Measurements from ENCODE around the gene MYOM1.
"Not testable (repeated sequence)": the region's sequence is repeated elsewhere in the genome, so short reads cannot be mapped to it uniquely, and the experiment has no call there.

MYOM1 gene

DNA sequence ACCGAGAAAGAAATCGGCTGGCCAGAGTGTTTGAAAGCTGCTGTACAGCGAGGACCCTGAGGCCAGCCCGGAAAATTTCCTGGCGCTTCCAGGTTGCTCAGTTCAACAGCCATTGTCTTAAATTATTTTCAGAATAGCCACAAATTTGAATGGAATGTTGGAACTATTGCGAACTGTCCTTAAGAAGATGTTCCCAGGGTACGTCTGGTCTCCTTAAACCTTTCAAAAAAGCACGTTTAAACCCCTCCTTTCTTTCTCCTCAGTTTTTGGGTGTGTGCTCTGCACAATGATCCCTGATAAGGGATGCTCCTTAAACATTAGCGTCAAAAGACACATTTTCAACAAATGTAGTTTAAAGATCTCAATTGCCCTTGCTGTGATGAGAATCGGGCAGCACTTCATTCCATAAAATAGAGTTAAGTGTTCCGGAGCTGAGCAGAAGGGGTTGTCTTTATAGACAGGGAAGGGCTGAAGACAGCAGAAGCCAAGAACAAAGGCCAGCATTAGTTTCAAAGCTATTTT lies 192.3 kb downstream of the MYOM1 start:
- DNase-seq (ENCODE audit: low read depth): no peak
- no peak overlapping the region for H3K4me3 ChIP-seq (ENCODE audit: low read depth, low read length)
- TF ChIP-seq, protein P1, sequence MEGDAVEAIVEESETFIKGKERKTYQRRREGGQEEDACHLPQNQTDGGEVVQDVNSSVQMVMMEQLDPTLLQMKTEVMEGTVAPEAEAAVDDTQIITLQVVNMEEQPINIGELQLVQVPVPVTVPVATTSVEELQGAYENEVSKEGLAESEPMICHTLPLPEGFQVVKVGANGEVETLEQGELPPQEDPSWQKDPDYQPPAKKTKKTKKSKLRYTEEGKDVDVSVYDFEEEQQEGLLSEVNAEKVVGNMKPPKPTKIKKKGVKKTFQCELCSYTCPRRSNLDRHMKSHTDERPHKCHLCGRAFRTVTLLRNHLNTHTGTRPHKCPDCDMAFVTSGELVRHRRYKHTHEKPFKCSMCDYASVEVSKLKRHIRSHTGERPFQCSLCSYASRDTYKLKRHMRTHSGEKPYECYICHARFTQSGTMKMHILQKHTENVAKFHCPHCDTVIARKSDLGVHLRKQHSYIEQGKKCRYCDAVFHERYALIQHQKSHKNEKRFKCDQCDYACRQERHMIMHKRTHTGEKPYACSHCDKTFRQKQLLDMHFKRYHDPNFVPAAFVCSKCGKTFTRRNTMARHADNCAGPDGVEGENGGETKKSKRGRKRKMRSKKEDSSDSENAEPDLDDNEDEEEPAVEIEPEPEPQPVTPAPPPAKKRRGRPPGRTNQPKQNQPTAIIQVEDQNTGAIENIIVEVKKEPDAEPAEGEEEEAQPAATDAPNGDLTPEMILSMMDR (conservative IDR thresholded peaks at IDR 0.05; ENCODE audit: low read depth, low read length): no peak

DNA sequence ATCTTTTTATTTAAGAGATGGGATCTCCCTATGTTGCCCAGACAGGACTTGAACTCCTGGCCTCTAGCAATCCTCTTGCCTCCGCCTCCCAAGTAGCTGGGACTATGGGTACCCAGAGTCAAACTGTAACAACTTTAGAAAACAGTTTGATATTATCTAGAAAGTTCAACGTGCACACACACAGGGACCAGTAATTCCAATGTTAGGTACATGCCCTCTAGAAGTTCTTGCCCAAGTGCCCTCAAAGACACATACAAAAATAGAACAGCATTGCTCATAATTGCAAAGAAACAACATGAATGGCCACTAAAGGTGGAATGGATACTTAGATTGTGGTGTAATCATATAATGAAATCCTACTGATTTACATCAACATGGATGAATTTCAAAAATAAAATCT lies 194.2 kb downstream of the MYOM1 start:
- no peak for DNase-seq (ENCODE audit: low read depth)
- TF ChIP-seq, protein P1 (conservative IDR thresholded peaks at IDR 0.05; ENCODE audit: low read depth, low read length): no peak
- no peak overlapping the region for H3K4me3 ChIP-seq (ENCODE audit: low read depth, low read length)

DNA sequence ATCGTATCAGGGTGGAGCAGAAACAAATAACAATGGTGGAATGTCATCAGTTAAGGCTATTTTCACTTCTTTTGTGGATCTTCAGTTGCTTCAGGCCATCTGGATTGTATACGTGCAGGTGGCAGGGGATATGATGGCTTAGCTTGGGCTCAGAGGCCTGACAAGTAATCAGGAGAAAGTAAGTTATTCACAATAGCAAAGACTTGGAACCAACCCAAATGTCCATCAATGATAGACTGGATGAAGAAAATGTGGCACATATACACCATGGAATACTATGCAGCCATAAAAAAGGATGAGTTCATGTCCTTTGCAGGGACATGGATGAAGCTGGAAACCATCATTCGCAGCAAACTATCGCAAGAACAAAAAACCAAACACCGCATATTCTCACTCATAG lies 196.2 kb downstream of the MYOM1 start:
- DNase-seq (ENCODE audit: low read depth); H3K4me3 ChIP-seq (ENCODE audit: low read depth, low read length): not testable (repeated sequence)

All from choroid plexus epithelial cell (primary cell).